Muscle of leg (tissue), 11 donors: ENCODE results near the gene HARS1. TPM values are rescaled to one million over a fixed set of nuclear protein-coding genes. Genes with fewer than 3 reads are reported as not detected.
"Not testable (repeated sequence)": the region's sequence is repeated elsewhere in the genome, so short reads cannot be mapped to it uniquely, and the experiment has no call there.

ENCODE experiments used
- DNase-seq: peaks from one replicate; pipeline ENCODE4 v3.0.0; 2013
- H3K27ac ChIP-seq: one replicate; pipeline ENCODE4 v1.5.1; 2013; ENCODE audit warnings: mild to moderate bottlenecking, low read length, control low read depth
- H3K27me3 ChIP-seq: one replicate; pipeline ENCODE4 v1.6.1; 2013; ENCODE audit warnings: low read length; ENCODE audit not compliant: control insufficient read depth, insufficient read depth
- H3K36me3 ChIP-seq: one replicate; pipeline ENCODE4 v1.6.1; 2013; ENCODE audit warnings: low read length; ENCODE audit not compliant: control insufficient read depth, insufficient read depth
- H3K4me1 ChIP-seq: one replicate; pipeline ENCODE4 v1.6.1; 2013; ENCODE audit warnings: low read length; ENCODE audit not compliant: control insufficient read depth, insufficient read depth
- H3K4me3 ChIP-seq: one replicate; pipeline ENCODE4 v1.5.1; 2013; ENCODE audit warnings: low read length, control low read depth
- H3K9me3 ChIP-seq: replicated peaks from 2 replicates; pipeline ENCODE4 v1.6.1; 2013; ENCODE audit warnings: low read depth, low read length; ENCODE audit not compliant: control insufficient read depth
- WGBS: methylation state at CpG from one replicate; pipeline ENCODE4 v1.1.5; 2013; ENCODE audit warnings: missing lambda C conversion rate; ENCODE audit not compliant: insufficient coverage; 5-methylcytosine and 5-hydroxymethylcytosine counted together
- polyA plus RNA-seq, 8 donors: library from polyadenylated mRNA; unstranded; fragments of 120-200 nt; gene quantifications; one replicate each; pipeline versions ENCODE4 v1.2.1 to v1.2.3, GENCODE V29; 2013; ENCODE audit warnings: inconsistent platforms in 1 of 8, low replicate concordance in 1 of 8; ENCODE audit not compliant: insufficient read length in 8 of 8, insufficient read depth in 1 of 8
- total RNA-seq: library from RNA; stranded (reverse); fragments of 120-200 nt; gene quantifications from one replicate; pipeline ENCODE4 v1.2.4, GENCODE V29; 2013

Gene HARS1
- total and polyA plus RNA-seq, 9 donors, result 41.4 to 54.0 (median 49.9) TPM

DNA sequence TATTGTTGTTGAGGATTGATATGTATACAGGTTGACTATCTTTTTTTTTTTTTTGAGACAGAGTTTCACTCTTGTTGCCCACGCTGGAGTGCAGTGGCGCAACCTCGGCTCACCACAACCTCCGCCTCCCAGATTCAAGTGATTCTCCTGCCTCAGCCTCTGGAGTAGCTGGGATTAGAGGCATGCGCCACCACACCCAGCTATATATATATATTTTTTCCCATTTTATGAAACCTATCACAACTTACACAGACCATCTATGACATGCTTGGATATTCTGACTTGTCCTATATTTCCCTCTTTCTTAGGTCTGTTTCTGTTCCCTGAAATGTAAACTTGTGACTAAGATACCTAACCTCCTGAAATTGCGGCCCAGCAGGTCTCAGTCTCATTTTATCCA, 63.2 kb downstream of the HARS1 start:
- Histone ChIP-seq H3K9me3 (peaks cover 5% of the 10 kb centered on the region), H3K4me3 (no peak overlapping the region), H3K27ac (no peak overlapping the region), H3K27me3 (peaks cover 25% of the 10 kb centered on the region), H3K4me1 (peaks cover 11% of the 10 kb centered on the region), H3K36me3 (no peaks in the 10 kb centered on the region)
- DNase-seq, result no peak
- 83% methylated on average over 3 of the region's 6 CpGs for WGBS

DNA sequence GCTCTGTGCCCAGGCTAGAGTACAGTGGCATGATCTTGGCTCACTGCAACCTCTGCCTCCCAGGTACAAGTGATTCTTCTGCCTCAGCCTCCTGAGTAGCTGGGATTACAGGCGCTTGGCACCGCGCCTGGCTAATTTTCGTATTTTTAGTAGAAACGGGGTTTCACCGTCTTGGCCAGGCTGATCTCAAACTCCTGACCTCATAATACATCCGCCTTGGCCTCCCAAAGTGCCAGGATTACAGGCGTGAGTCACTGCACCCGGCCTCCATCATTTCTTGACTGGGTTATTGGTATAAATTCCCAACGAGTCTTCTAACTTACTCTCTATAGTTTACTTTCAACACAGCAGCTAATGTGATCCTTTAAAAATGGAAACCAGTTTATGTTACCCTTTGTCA, 66.3 kb downstream of the HARS1 start:
- not testable (repeated sequence) for H3K9me3 ChIP-seq, H3K27me3 ChIP-seq, H3K4me3 ChIP-seq, H3K36me3 ChIP-seq, H3K4me1 ChIP-seq, DNase-seq, H3K27ac ChIP-seq
- 100% methylated on average over 4 of the region's 10 CpGs for WGBS

Other genes with a start within 250 kb of the HARS1 start
- gene EIF4EBP3, start 143.7 kb downstream of the HARS1 start, total RNA-seq, result 2.6 TPM
- 10 to 100 TPM in 1 of 8 donors, 1 to 10 TPM in 7; 4.6 to 13.7 (median 6.4) TPM for gene EIF4EBP3, start 143.7 kb downstream of the HARS1 start, polyA plus RNA-seq
- gene SRA1, start 133.9 kb downstream of the HARS1 start, total RNA-seq, result 21.1 TPM
- 10 to 100 TPM; 20.6 to 28.9 (median 21.4) TPM for gene SRA1, start 133.9 kb downstream of the HARS1 start, polyA plus RNA-seq
- gene APBB3, start 126.8 kb downstream of the HARS1 start, total RNA-seq, result 13.7 TPM
- 10 to 100 TPM; 15.5 to 35.0 (median 24.9) TPM for gene APBB3, start 126.8 kb downstream of the HARS1 start, polyA plus RNA-seq
- gene SLC35A4, start 126.5 kb downstream of the HARS1 start, total RNA-seq, result 10.1 TPM
- 10 to 100 TPM; 51.4 to 71.8 (median 63.1) TPM for gene SLC35A4, start 126.5 kb downstream of the HARS1 start, polyA plus RNA-seq
- 32.1 TPM for gene CD14, start 58.2 kb downstream of the HARS1 start, total RNA-seq
- 10 to 100 TPM; 21.0 to 32.8 (median 28.4) TPM for gene CD14, start 58.2 kb downstream of the HARS1 start, polyA plus RNA-seq
- gene TMCO6, start 51.9 kb downstream of the HARS1 start, total RNA-seq, result 5.6 TPM
- 10 to 100 TPM in 2 of 8 donors, 1 to 10 TPM in 6; 7.0 to 11.8 (median 8.7) TPM for gene TMCO6, start 51.9 kb downstream of the HARS1 start, polyA plus RNA-seq
- 66.3 TPM for gene NDUFA2, start 43.7 kb downstream of the HARS1 start, total RNA-seq
- gene NDUFA2, start 43.7 kb downstream of the HARS1 start, polyA plus RNA-seq, result 10 to 100 TPM; 57.9 to 76.0 (median 67.2) TPM
- 63.6 TPM for gene IK, start 43.5 kb downstream of the HARS1 start, total RNA-seq
- 100 to 1,000 TPM in 5 of 8 donors, 10 to 100 TPM in 3; 85.1 to 124 (median 109) TPM for gene IK, start 43.5 kb downstream of the HARS1 start, polyA plus RNA-seq
- 9.9 TPM for gene WDR55, start 26.5 kb downstream of the HARS1 start, total RNA-seq
- gene WDR55, start 26.5 kb downstream of the HARS1 start, polyA plus RNA-seq, result 10 to 100 TPM; 11.5 to 16.0 (median 13.9) TPM
- gene DND1, start 17.8 kb downstream of the HARS1 start, total RNA-seq, result 0.31 TPM
- gene DND1, start 17.8 kb downstream of the HARS1 start, polyA plus RNA-seq, result under 1 TPM in 4 of 8 donors, not detected in 4; 0.12 to 0.32 (median 0.22) TPM
- gene HARS2, start 85 bp upstream of the HARS1 start, total RNA-seq, result 23.5 TPM
- 10 to 100 TPM; 21.8 to 29.5 (median 25.3) TPM for gene HARS2, start 85 bp upstream of the HARS1 start, polyA plus RNA-seq
- gene ZMAT2, start 9.1 kb upstream of the HARS1 start, total RNA-seq, result 68.5 TPM
- gene ZMAT2, start 9.1 kb upstream of the HARS1 start, polyA plus RNA-seq, result 100 to 1,000 TPM in 1 of 8 donors, 10 to 100 TPM in 7; 78.9 to 104 (median 90.5) TPM
- 0.04 TPM for gene PCDHA1, start 94.8 kb upstream of the HARS1 start, total RNA-seq
- gene PCDHA1, start 94.8 kb upstream of the HARS1 start, polyA plus RNA-seq, result under 1 TPM in 4 of 8 donors, not detected in 4; 0.04 to 0.09 (median 0.06) TPM
- gene PCDHA2, start 103.5 kb upstream of the HARS1 start, total RNA-seq, result 0.04 TPM
- gene PCDHA2, start 103.5 kb upstream of the HARS1 start, polyA plus RNA-seq, result under 1 TPM in 5 of 8 donors, not detected in 3; 0.03 to 0.13 (median 0.05) TPM
- 0.18 TPM for gene PCDHA3, start 109.7 kb upstream of the HARS1 start, total RNA-seq
- gene PCDHA3, start 109.7 kb upstream of the HARS1 start, polyA plus RNA-seq, result under 1 TPM; 0.05 to 0.23 (median 0.17) TPM
- gene PCDHA4, start 115.7 kb upstream of the HARS1 start, total RNA-seq, result 0.22 TPM
- under 1 TPM; 0.07 to 0.23 (median 0.12) TPM for gene PCDHA4, start 115.7 kb upstream of the HARS1 start, polyA plus RNA-seq
- 0.04 TPM for gene PCDHA5, start 130.2 kb upstream of the HARS1 start, total RNA-seq
- gene PCDHA5, start 130.2 kb upstream of the HARS1 start, polyA plus RNA-seq, result under 1 TPM in 5 of 8 donors, not detected in 3; 0.04 to 0.30 (median 0.11) TPM
- 0.09 TPM for gene PCDHA6, start 136.6 kb upstream of the HARS1 start, total RNA-seq
- gene PCDHA6, start 136.6 kb upstream of the HARS1 start, polyA plus RNA-seq, result under 1 TPM; 0.04 to 0.36 (median 0.13) TPM
- gene PCDHA7, start 142.9 kb upstream of the HARS1 start, total RNA-seq, result 0.13 TPM
- under 1 TPM; 0.04 to 0.26 (median 0.13) TPM for gene PCDHA7, start 142.9 kb upstream of the HARS1 start, polyA plus RNA-seq
- 0.09 TPM for gene PCDHA8, start 149.8 kb upstream of the HARS1 start, total RNA-seq
- under 1 TPM in 4 of 8 donors, not detected in 4; 0.03 to 0.11 (median 0.06) TPM for gene PCDHA8, start 149.8 kb upstream of the HARS1 start, polyA plus RNA-seq
- gene PCDHA9, start 157.0 kb upstream of the HARS1 start, total RNA-seq, result 0.04 TPM
- gene PCDHA9, start 157.0 kb upstream of the HARS1 start, polyA plus RNA-seq, result under 1 TPM in 4 of 8 donors, not detected in 4; 0.03 to 0.05 (median 0.03) TPM
- gene PCDHA10, start 164.5 kb upstream of the HARS1 start, total RNA-seq, result 0.09 TPM
- gene PCDHA10, start 164.5 kb upstream of the HARS1 start, polyA plus RNA-seq, result under 1 TPM; 0.04 to 0.12 (median 0.07) TPM
- gene PCDHA11, start 177.6 kb upstream of the HARS1 start, total RNA-seq, result 0.09 TPM
- under 1 TPM in 5 of 8 donors, not detected in 3; 0.04 to 0.43 (median 0.09) TPM for gene PCDHA11, start 177.6 kb upstream of the HARS1 start, polyA plus RNA-seq
- 0.09 TPM for gene PCDHA12, start 183.9 kb upstream of the HARS1 start, total RNA-seq
- gene PCDHA12, start 183.9 kb upstream of the HARS1 start, polyA plus RNA-seq, result under 1 TPM in 6 of 8 donors, not detected in 2; 0.05 to 0.12 (median 0.07) TPM
- 0.04 TPM for gene PCDHA13, start 190.8 kb upstream of the HARS1 start, total RNA-seq
- gene PCDHA13, start 190.8 kb upstream of the HARS1 start, polyA plus RNA-seq, result under 1 TPM in 3 of 8 donors, not detected in 5; 0.03 to 0.14 (median 0.04) TPM
- 0.27 TPM for gene PCDHAC1, start 234.9 kb upstream of the HARS1 start, total RNA-seq
- gene PCDHAC1, start 234.9 kb upstream of the HARS1 start, polyA plus RNA-seq, result under 1 TPM; 0.06 to 0.31 (median 0.13) TPM